ENCODE measurements around the gene ATP2A1. TPM values are rescaled to one million over a fixed set of nuclear protein-coding genes. Genes with fewer than 3 reads are reported as not detected.
A peak's percentile ranks its signal among the peaks of the same experiment; 100 is the strongest.

The ATP2A1 gene
- total and polyA plus RNA-seq, 8 donors = 0.12 to 21.7 (median 1.1) TPM; not detected in 2

- no peaks in the 10 kb centered on the region for H3K27me3 ChIP-seq
- DNase-seq = no peak
- 81 to 91% (median 86%) methylated on average over 19 to 20 of the region's 20 CpGs for WGBS, 5 donors
- no peak overlapping the region for H3K27ac ChIP-seq
- intact Hi-C loops (cut with DNase I; ENCODE audit: low total_unique reads) = loop anchor here (10.0 kb wide), 1 partner anchor 48 kb away; no protein-coding TSS in a partner anchor
- TF ChIP-seq POLR2AphosphoS5 (IDR thresholded peaks at IDR 0.05) (no peak), POLR2A (IDR thresholded peaks at IDR 0.05) (no peak)
- no peaks in the 10 kb centered on the region for H3K36me3 ChIP-seq
- peaks cover 4 to 19% (median 12%) of the 10 kb centered on the region in 4 donors for H3K4me1 ChIP-seq
- no peaks in the 10 kb centered on the region for H3K9me3 ChIP-seq
- peak overlapping the region in 1 of 4 donors; percentile 16 for H3K4me3 ChIP-seq
Measured at GRCh38 chr16:28932339-28933141, 54.3 kb downstream of the ATP2A1 start.

GRCh38 chr16:28933171-28933570 is 54.9 kb downstream of the ATP2A1 start:
- no peaks in the 10 kb centered on the region for H3K27me3 ChIP-seq
- no peak for DNase-seq
- H3K36me3 ChIP-seq = no peaks in the 10 kb centered on the region
- H3K27ac ChIP-seq = no peak overlapping the region
- no peaks in the 10 kb centered on the region for H3K9me3 ChIP-seq
- WGBS, 5 donors = 69 to 85% (median 79%) methylated on average over 8 of the region's 8 CpGs
- TF ChIP-seq EP300 (IDR thresholded peaks at IDR 0.05) (no peak), CTCF (IDR thresholded peaks at IDR 0.05) (no peak), POLR2A (IDR thresholded peaks at IDR 0.05) (no peak), POLR2AphosphoS5 (IDR thresholded peaks at IDR 0.05) (no peak)
- peaks cover 4 to 19% (median 12%) of the 10 kb centered on the region in 4 donors for H3K4me1 ChIP-seq
- no peak overlapping the region for H3K4me3 ChIP-seq
- intact Hi-C loops (cut with DNase I; ENCODE audit: low total_unique reads) = loop anchor here (10.0 kb wide), 1 partner anchor 48 kb away; no protein-coding TSS in a partner anchor

GRCh38 chr16:28935346-28935745 is 57.1 kb downstream of the ATP2A1 start:
- WGBS, 5 donors = 95 to 100% (median 97%) methylated on average over 4 of the region's 4 CpGs
- no peaks in the 10 kb centered on the region for H3K27me3 ChIP-seq
- H3K36me3 ChIP-seq = no peaks in the 10 kb centered on the region
- H3K4me3 ChIP-seq = no peak overlapping the region
- peaks cover 4 to 19% (median 12%) of the 10 kb centered on the region in 4 donors for H3K4me1 ChIP-seq
- no peaks in the 10 kb centered on the region for H3K9me3 ChIP-seq
- DNase-seq = no peak
- no peak for TF ChIP-seq POLR2AphosphoS5 (IDR thresholded peaks at IDR 0.05)
- no peak for TF ChIP-seq POLR2A (IDR thresholded peaks at IDR 0.05)
- TF ChIP-seq EP300 (IDR thresholded peaks at IDR 0.05) = no peak
- no peak overlapping the region for H3K27ac ChIP-seq
- intact Hi-C loops (cut with DNase I; ENCODE audit: low total_unique reads) = loop anchor here (10.0 kb wide), 1 partner anchor 51 kb away; no protein-coding TSS in a partner anchor

GRCh38 chr16:28935924-28936783 is 57.9 kb downstream of the ATP2A1 start:
- peaks cover 4 to 19% (median 12%) of the 10 kb centered on the region in 4 donors for H3K4me1 ChIP-seq
- H3K9me3 ChIP-seq = no peaks in the 10 kb centered on the region
- intact Hi-C loops (cut with DNase I; ENCODE audit: low total_unique reads) = loop anchor here (10.0 kb wide), 1 partner anchor 51 kb away; no protein-coding TSS in a partner anchor
- peak; percentile 88 to 91 for DNase-seq
- no peaks in the 10 kb centered on the region for H3K27me3 ChIP-seq
- 18 to 25% (median 23%) methylated on average over 35 to 36 of the region's 36 CpGs for WGBS, 5 donors
- peak overlapping the region; percentile 23 to 39 (median 28) for H3K4me3 ChIP-seq
- H3K36me3 ChIP-seq = no peaks in the 10 kb centered on the region
- TF ChIP-seq POLR2AphosphoS5 (IDR thresholded peaks at IDR 0.05) (peak in 1 of 3 donors; percentile 18), EP300 (IDR thresholded peaks at IDR 0.05) (no peak), POLR2A (IDR thresholded peaks at IDR 0.05) (no peak), CTCF (IDR thresholded peaks at IDR 0.05) (no peak)
- H3K27ac ChIP-seq = no peak overlapping the region

GRCh38 chr16:28936784-28937155 is 58.5 kb downstream of the ATP2A1 start:
- intact Hi-C loops (cut with DNase I; ENCODE audit: low total_unique reads) = loop anchor here (10.0 kb wide), 1 partner anchor 52 kb away; no protein-coding TSS in a partner anchor
- Histone ChIP-seq H3K4me3 (peak overlapping the region in 3 of 4 donors; percentile 26 to 39 (median 31)), H3K27me3 (no peaks in the 10 kb centered on the region), H3K27ac (no peak overlapping the region), H3K4me1 (peaks cover 4 to 19% (median 12%) of the 10 kb centered on the region in 4 donors), H3K36me3 (no peaks in the 10 kb centered on the region), H3K9me3 (no peaks in the 10 kb centered on the region)
- DNase-seq = no peak
- TF ChIP-seq POLR2A (IDR thresholded peaks at IDR 0.05) (no peak), EP300 (IDR thresholded peaks at IDR 0.05) (no peak), POLR2AphosphoS5 (IDR thresholded peaks at IDR 0.05) (no peak), CTCF (IDR thresholded peaks at IDR 0.05) (no peak)
- WGBS, 5 donors = 65 to 75% (median 70%) methylated on average over 24 to 26 of the region's 26 CpGs
